Activated CD4-positive, alpha-beta T cell treated with anti-CD3 and anti-CD28 coated beads, Interleukin-2, Interleukin-4, amounts not matched to agents 100 ng/mL and 50 ng/mL, durations not matched to agents 16 hours and 8 hours (primary cell): Measurements from ENCODE around the gene MFAP2.
"Not testable (repeated sequence)": the region's sequence is repeated elsewhere in the genome, so short reads cannot be mapped to it uniquely, and the experiment has no call there.

Source experiments
- DNase-seq: peaks from one replicate; pipeline ENCODE4 v3.0.0-alpha.2; 2020; ENCODE audit warnings: low spot score

MFAP2 gene

GRCh38 chr1:16979475-16980327 is 719 bp downstream of the MFAP2 start:
- DNase-seq, result no peak

- no peak for DNase-seq
These were observed 1.6 kb downstream of the MFAP2 start for GRCh38 chr1:16978567-16979474.

GRCh38 chr1:16978139-16978538 is 2.3 kb downstream of the MFAP2 start:
- DNase-seq, result no peak

GRCh38 chr1:16977377-16977776 is 3.0 kb downstream of the MFAP2 start:
- DNase-seq, result no peak

- DNase-seq, result no peak
These were observed 3.5 kb downstream of the MFAP2 start for GRCh38 chr1:16976966-16977365.

- DNase-seq, result no peak
These were observed 4.6 kb downstream of the MFAP2 start for GRCh38 chr1:16975838-16976237.

GRCh38 chr1:16975211-16975610 is 5.2 kb downstream of the MFAP2 start:
- no peak for DNase-seq

GRCh38 chr1:16973215-16973614 is 7.2 kb downstream of the MFAP2 start:
- no peak for DNase-seq

GRCh38 chr1:16972189-16972895 is 8.1 kb downstream of the MFAP2 start:
- DNase-seq, result no peak

GRCh38 chr1:16971341-16972188 is 8.9 kb downstream of the MFAP2 start:
- no peak for DNase-seq

GRCh38 chr1:16970132-16970910 is 10.1 kb downstream of the MFAP2 start:
- no peak for DNase-seq

- DNase-seq, result no peak
These were observed 10.8 kb downstream of the MFAP2 start for GRCh38 chr1:16969651-16970050.

GRCh38 chr1:16969057-16969611 is 11.3 kb downstream of the MFAP2 start:
- no peak for DNase-seq

GRCh38 chr1:16968372-16968771 is 12.0 kb downstream of the MFAP2 start:
- DNase-seq, result no peak

GRCh38 chr1:16967962-16968361 is 12.5 kb downstream of the MFAP2 start:
- DNase-seq, result no peak

- DNase-seq, result no peak
These were observed 13.3 kb downstream of the MFAP2 start for GRCh38 chr1:16967095-16967575.

GRCh38 chr1:16966282-16966681 is 14.1 kb downstream of the MFAP2 start:
- DNase-seq, result no peak

- no peak for DNase-seq
These were observed 14.8 kb downstream of the MFAP2 start for GRCh38 chr1:16965486-16966067.

- not testable (repeated sequence) for DNase-seq
These were observed 16.3 kb downstream of the MFAP2 start for GRCh38 chr1:16964169-16964568.
